HCT116 (cell line): ENCODE results near the gene RPS6KL1. TPM values are rescaled to one million over a fixed set of nuclear protein-coding genes. Genes with fewer than 3 reads are reported as not detected.

Experiments used
- ATAC-seq: fragments of 200-7000 bp; cut with Tn5 transposase; 2 replicates; pipeline ENCODE4 v1.9.1; 2020; ENCODE audit warnings: mild to moderate bottlenecking, moderate library complexity
- BruUV-seq: library from RNA; stranded (reverse); fragments of 400-500 nt; replicated peaks from 2 replicates; lab custom pipeline; 2021; lab: Mats Ljungman, UMichigan
- CTCF ChIA-PET: fragments of 300-600 bp; sonication (Branson Sonifier 250); formaldehyde crosslinking; loops from one replicate; lab custom pipeline; 2021; ENCODE audit warnings: antibody characterized with exemption; lab: Charles Lee
- POLR2A ChIA-PET: fragments of 300-600, 350-600 bp; sonication (Branson Sonifier 250); formaldehyde crosslinking; loops from one replicate; lab custom pipeline; 2021; ENCODE audit warnings: antibody characterized with exemption; lab: Charles Lee
- RAD21 ChIA-PET, 2 experiments: fragments of 300-600 bp; sonication (Branson Sonifier 250); formaldehyde crosslinking; loops; one replicate each; lab custom pipeline; 2023; ENCODE audit warnings: low total read pairs in 2 of 2; ENCODE audit not compliant: uncharacterized antibody in 2 of 2, unreplicated experiment in 2 of 2, low non-redundant PET in 1 of 2; lab: Charles Lee
- DNase-seq: peaks from one replicate; pipeline ENCODE4 v3.0.0-alpha.2; 2010; ENCODE audit warnings: low read depth, low spot score
- H2AFZ ChIP-seq: fragments of 200-600 bp; shearing (Covaris generic), sonication (generic); 2 replicates; pipeline ENCODE4 v1.6.1; 2017; ENCODE audit warnings: low read depth, mixed run types, mixed read lengths, antibody characterized with exemption, low read length; ENCODE audit not compliant: poor library complexity, severe bottlenecking
- H3K27ac ChIP-seq: 2 replicates; pipeline ENCODE4 v1.5.1; 2012; ENCODE audit warnings: low read depth, low read length
- H3K27me3 ChIP-seq: fragments of 200-600 bp; sonication (generic); 2 replicates; pipeline ENCODE4 v1.6.1; 2016; ENCODE audit warnings: mixed run types, low read length, mixed read lengths; ENCODE audit not compliant: insufficient read depth
- H3K36me3 ChIP-seq, 2 experiments: fragments of 200-500 bp in 1 of 2; fragments of 200-600 bp in 1 of 2; sonication (Bioruptor generic) in 1 of 2; sonication (generic) in 1 of 2; 2 replicates each; pipeline versions ENCODE4 v1.5.1 to v1.6.1; 2014 to 2016; ENCODE audit warnings: low read length in 2 of 2, inconsistent platforms in 1 of 2, mixed read lengths in 1 of 2, mixed run types in 1 of 2; ENCODE audit not compliant: insufficient read depth in 2 of 2, control insufficient read depth in 1 of 2
- H3K4me1 ChIP-seq, 2 experiments: fragments of 200-600 bp in 1 of 2; sonication (generic) in 1 of 2; 2 replicates each; pipeline versions ENCODE4 v1.5.1 to v1.6.1; 2012 to 2017; ENCODE audit warnings: low read length in 2 of 2, inconsistent platforms in 1 of 2, mild to moderate bottlenecking in 1 of 2, mixed read lengths in 1 of 2, mixed run types in 1 of 2, moderate library complexity in 1 of 2; ENCODE audit not compliant: insufficient read depth in 2 of 2, control insufficient read depth in 1 of 2
- H3K4me2 ChIP-seq: fragments of 200-600 bp; sonication (generic); 2 replicates; pipeline ENCODE4 v1.6.1; 2017; ENCODE audit warnings: mixed run types, low read length, mixed read lengths
- H3K4me3 ChIP-seq, 2 experiments: fragments of 200-600 bp in 1 of 2; sonication (generic) in 1 of 2; replicated peaks in 1 of 2; 2 replicates each; pipeline ENCODE4 v1.5.1; 2011 to 2016; ENCODE audit warnings: low read length in 2 of 2, control low read depth in 1 of 2, low read depth in 1 of 2, mild to moderate bottlenecking in 1 of 2, mixed read lengths in 1 of 2, mixed run types in 1 of 2
- H3K79me2 ChIP-seq: fragments of 200-600 bp; sonication (generic); 2 replicates; pipeline ENCODE4 v1.6.1; 2017; ENCODE audit warnings: mild to moderate bottlenecking, mixed run types, low read length, moderate library complexity, mixed read lengths; ENCODE audit not compliant: insufficient read depth
- H3K9ac ChIP-seq: fragments of 200-600 bp; sonication (generic); 2 replicates; pipeline ENCODE4 v1.6.1; 2016; ENCODE audit warnings: low read length, mixed read lengths
- H3K9me2 ChIP-seq: fragments of 200-600 bp; sonication (generic), shearing (Covaris generic); 2 replicates; pipeline ENCODE4 v1.6.1; 2017; ENCODE audit warnings: mixed run types, mild to moderate bottlenecking, moderate library complexity; ENCODE audit not compliant: insufficient read depth
- H3K9me3 ChIP-seq, 2 experiments: fragments of 200-500 bp in 1 of 2; fragments of 200-600 bp in 1 of 2; sonication (Bioruptor generic) in 1 of 2; sonication (generic) in 1 of 2; 2 replicates each; pipeline ENCODE4 v1.6.1; 2014 to 2017; ENCODE audit warnings: low read length in 2 of 2, mixed read lengths in 2 of 2, inconsistent platforms in 1 of 2, low read depth in 1 of 2, mild to moderate bottlenecking in 1 of 2, mixed run types in 1 of 2, moderate library complexity in 1 of 2; ENCODE audit not compliant: control insufficient read depth in 1 of 2, insufficient read depth in 1 of 2
- H4K20me1 ChIP-seq: fragments of 200-600 bp; sonication (generic), shearing (Covaris generic); 2 replicates; pipeline ENCODE4 v1.6.1; 2017; ENCODE audit warnings: mixed run types, mild to moderate bottlenecking, moderate library complexity; ENCODE audit not compliant: insufficient read depth
- CTCF ChIP-seq, 3 experiments: fragments of 200-600 bp in 1 of 3; sonication (generic) in 1 of 3; IDR thresholded peaks in 2 of 3; conservative IDR thresholded peaks in 1 of 3; 2 replicates each; pipeline ENCODE4 v1.5.1; 2012 to 2017; ENCODE audit warnings: low read depth in 2 of 3, low read length in 2 of 3, antibody characterized with exemption in 1 of 3, borderline replicate concordance in 1 of 3, control low read depth in 1 of 3, mild to moderate bottlenecking in 1 of 3, mixed read lengths in 1 of 3, mixed run types in 1 of 3, moderate library complexity in 1 of 3; ENCODE audit not compliant: insufficient read depth in 1 of 3
- EZH2 ChIP-seq: fragments of 200-600 bp; sonication (generic); IDR thresholded peaks from 2 replicates; pipeline ENCODE4 v1.6.1; 2017; ENCODE audit warnings: antibody characterized with exemption, mixed run types
- FOSL1 ChIP-seq: IDR thresholded peaks from 2 replicates; pipeline ENCODE4 v1.6.1; 2012; ENCODE audit warnings: low read depth
- JUND ChIP-seq: IDR thresholded peaks from 2 replicates; pipeline ENCODE4 v1.6.1; 2012
- MAX ChIP-seq: IDR thresholded peaks from 2 replicates; pipeline ENCODE4 v1.6.1; 2012
- POLR2A ChIP-seq: IDR thresholded peaks from 2 replicates; pipeline ENCODE4 v1.7.0; 2011; ENCODE audit warnings: borderline replicate concordance; ENCODE audit not compliant: insufficient read depth, insufficient read length; ENCODE audit errors: extremely low read depth
- SP1 ChIP-seq: IDR thresholded peaks from 2 replicates; pipeline ENCODE4 v1.6.1; 2012; ENCODE audit warnings: low read depth
- YY1 ChIP-seq: IDR thresholded peaks from 2 replicates; pipeline ENCODE4 v1.6.1; 2011; ENCODE audit warnings: low read length, low read depth, moderate library complexity, mild to moderate bottlenecking; ENCODE audit not compliant: insufficient replicate concordance; ENCODE audit errors: extremely low read depth
- ZBTB33 ChIP-seq: IDR thresholded peaks from 2 replicates; pipeline ENCODE4 v1.6.1; 2011; ENCODE audit warnings: mild to moderate bottlenecking, low read length, moderate library complexity; ENCODE audit not compliant: insufficient replicate concordance; ENCODE audit errors: extremely low read depth
- intact Hi-C: fragments of 100-400 bp; cut with micrococcal nuclease; formaldehyde crosslinking; loops from 2 replicates; pipeline ENCODE4 v1.10.0; 2022
- total RNA-seq: library from RNA; stranded (reverse); gene quantifications from one replicate; pipeline ENCODE4 v1.2.1, GENCODE V29; 2021; ENCODE audit not compliant: unreplicated experiment

RPS6KL1 gene
- total RNA-seq, 1 experiment from 2014 or later: 6.7 TPM

- intact Hi-C loops: no loop called here
- ChIA-PET CTCF (interaction anchor here (1.1 to 1.6 kb wide), 2 partner anchors 11 to 221 kb away, joined by 3 to 4 read pairs; no protein-coding TSS in a partner anchor), RAD21 (no interaction called here), POLR2A (no interaction called here)
- Histone ChIP-seq H3K4me1 (no peaks in the 10 kb centered on the region), H3K9me3 (no peaks in the 10 kb centered on the region), H3K9ac (no peak overlapping the region), H3K27me3 (0 out of 2 replicates have a peak, but pooled peaks cover 3% of the 10 kb centered on the region), H3K79me2 (no peaks in the 10 kb centered on the region), H3K4me2 (no peak overlapping the region), H3K4me3 (no peak overlapping the region), H3K36me3 (no peaks in the 10 kb centered on the region), H4K20me1 (no peaks in the 10 kb centered on the region), H3K9me2 (no peaks in the 10 kb centered on the region), H2AFZ (no peak overlapping the region), H3K27ac (no peak overlapping the region)
- BruUV-seq: no TSS peak
- DNase-seq: no peak
- no peak for TF ChIP-seq JUND
- no peak for TF ChIP-seq EZH2
- no peak for TF ChIP-seq CTCF (IDR thresholded peaks at IDR 0.05 in 2 of 3, conservative IDR thresholded peaks at IDR 0.05 in 1 of 3; ENCODE audit: borderline replicate concordance in 1 of 3, insufficient read depth in 1 of 3, low read depth in 2 of 3, low read length in 2 of 3)
- no peak for ATAC-seq
Observed at GRCh38 chr14:74867673-74868072, 55.4 kb downstream of the RPS6KL1 start.

GRCh38 chr14:74866708-74867389 is 56.2 kb downstream of the RPS6KL1 start:
- intact Hi-C loops: no loop called here
- BruUV-seq: no TSS peak
- ChIA-PET RAD21 (no interaction called here), POLR2A (no interaction called here), CTCF (interaction anchor here (1.1 to 1.6 kb wide), 2 partner anchors 11 to 39 kb away, joined by 3 to 4 read pairs; no protein-coding TSS in a partner anchor)
- Histone ChIP-seq H3K4me3 (no peak overlapping the region), H3K4me2 (no peak overlapping the region), H3K27ac (no peak overlapping the region), H3K9me2 (no peaks in the 10 kb centered on the region), H3K9me3 (no peaks in the 10 kb centered on the region), H2AFZ (no peak overlapping the region), H3K36me3 (no peaks in the 10 kb centered on the region), H3K4me1 (no peaks in the 10 kb centered on the region), H3K27me3 (0 out of 2 replicates have a peak, but pooled peaks cover 3% of the 10 kb centered on the region), H4K20me1 (no peaks in the 10 kb centered on the region), H3K79me2 (no peaks in the 10 kb centered on the region), H3K9ac (no peak overlapping the region)
- TF ChIP-seq FOSL1 (no peak), YY1 (no peak), SP1 (no peak), EZH2 (no peak), MAX (no peak), ZBTB33 (no peak), POLR2A (no peak)
- no peak for ATAC-seq
- no peak for DNase-seq
